GM12872 (cell line): ENCODE measurements around the gene IRS1.

Experiments used
- TF ChIP-seq, protein P1 (sequence below): IDR thresholded peaks from 3 replicates; pipeline ENCODE4 v1.5.1; 2011; ENCODE audit warnings: low read depth, mild to moderate bottlenecking, low read length, moderate library complexity; ENCODE audit not compliant: insufficient read depth

Gene IRS1

DNA sequence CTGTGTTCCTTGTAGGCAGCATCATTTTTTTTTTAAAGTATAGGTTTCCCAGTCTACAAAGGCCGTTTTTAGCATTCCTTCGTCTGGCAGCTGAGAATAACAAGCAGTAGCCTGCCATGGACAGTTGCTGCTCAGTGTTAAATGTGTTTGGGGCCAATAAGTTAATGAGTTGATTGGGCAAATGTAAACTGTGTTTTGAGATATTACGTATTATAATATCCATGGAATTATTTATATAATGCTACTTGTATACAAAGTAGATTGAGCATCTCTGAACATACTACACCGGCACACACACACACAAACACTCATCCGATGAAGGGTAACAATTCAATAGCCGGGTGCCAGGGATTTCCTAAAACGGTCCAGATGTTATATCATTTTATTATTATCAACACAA lies 97.2 kb downstream of the IRS1 start:
- TF ChIP-seq, protein P1, sequence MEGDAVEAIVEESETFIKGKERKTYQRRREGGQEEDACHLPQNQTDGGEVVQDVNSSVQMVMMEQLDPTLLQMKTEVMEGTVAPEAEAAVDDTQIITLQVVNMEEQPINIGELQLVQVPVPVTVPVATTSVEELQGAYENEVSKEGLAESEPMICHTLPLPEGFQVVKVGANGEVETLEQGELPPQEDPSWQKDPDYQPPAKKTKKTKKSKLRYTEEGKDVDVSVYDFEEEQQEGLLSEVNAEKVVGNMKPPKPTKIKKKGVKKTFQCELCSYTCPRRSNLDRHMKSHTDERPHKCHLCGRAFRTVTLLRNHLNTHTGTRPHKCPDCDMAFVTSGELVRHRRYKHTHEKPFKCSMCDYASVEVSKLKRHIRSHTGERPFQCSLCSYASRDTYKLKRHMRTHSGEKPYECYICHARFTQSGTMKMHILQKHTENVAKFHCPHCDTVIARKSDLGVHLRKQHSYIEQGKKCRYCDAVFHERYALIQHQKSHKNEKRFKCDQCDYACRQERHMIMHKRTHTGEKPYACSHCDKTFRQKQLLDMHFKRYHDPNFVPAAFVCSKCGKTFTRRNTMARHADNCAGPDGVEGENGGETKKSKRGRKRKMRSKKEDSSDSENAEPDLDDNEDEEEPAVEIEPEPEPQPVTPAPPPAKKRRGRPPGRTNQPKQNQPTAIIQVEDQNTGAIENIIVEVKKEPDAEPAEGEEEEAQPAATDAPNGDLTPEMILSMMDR = no peak

DNA sequence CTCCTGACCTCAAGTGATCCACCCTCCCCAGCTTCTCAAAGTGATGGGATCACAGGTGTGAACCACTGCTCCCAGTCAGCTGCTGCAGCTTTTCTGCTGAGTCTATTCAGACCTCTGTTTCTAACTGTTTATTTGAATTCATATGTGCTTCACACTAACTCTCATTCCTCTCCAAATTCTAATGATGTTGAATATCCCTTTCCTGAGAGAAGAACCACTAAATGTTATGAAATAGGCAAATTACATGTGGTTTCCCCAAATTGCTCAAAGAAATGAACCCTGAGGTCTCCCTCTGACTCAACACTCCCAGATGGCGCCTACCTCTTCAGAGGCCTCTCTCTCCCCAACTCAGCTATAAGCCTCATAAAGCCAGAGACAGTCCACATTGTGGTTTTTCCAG lies 98.6 kb downstream of the IRS1 start:
- TF ChIP-seq, protein P1 = no peak

DNA sequence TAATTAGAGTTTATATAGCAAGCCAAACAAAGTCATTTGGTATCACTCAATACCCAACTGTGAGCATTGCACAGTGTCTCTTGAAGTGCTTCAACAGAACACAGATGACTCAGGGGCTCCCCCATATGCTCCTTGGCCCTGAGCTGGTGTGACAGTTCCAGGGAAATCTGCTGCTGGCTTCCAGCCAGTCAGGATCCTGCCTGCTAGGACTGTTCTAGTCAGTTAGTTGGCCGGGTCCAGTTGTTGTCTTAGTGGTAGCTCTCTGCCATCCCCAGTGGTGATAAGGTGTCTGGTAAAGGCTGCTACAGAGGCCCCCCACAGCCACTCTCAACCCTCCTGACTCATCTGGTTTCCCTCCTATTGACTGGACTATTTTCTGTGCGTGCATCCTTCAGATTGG lies 100.3 kb downstream of the IRS1 start:
- TF ChIP-seq, protein P1 = no peak

DNA sequence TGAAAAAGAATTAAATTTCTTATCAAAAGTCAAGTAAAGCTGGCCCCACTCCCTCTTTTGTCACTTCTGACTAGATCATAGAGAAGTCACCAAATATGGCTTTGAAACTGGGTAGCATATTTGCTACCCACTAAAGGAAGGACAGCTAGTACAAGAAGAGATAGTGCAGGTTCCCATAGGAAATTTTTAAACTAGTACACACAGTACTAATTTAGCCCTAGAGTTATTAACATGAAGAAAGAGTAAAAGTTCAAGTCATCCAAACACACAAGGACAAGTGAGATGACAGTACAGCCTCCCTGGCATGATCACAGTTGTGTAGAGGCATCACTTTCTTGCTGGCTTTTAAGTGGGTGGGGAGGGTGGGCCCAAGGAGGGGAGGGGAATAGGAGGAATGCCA lies 100.9 kb downstream of the IRS1 start:
- TF ChIP-seq, protein P1 = no peak

DNA sequence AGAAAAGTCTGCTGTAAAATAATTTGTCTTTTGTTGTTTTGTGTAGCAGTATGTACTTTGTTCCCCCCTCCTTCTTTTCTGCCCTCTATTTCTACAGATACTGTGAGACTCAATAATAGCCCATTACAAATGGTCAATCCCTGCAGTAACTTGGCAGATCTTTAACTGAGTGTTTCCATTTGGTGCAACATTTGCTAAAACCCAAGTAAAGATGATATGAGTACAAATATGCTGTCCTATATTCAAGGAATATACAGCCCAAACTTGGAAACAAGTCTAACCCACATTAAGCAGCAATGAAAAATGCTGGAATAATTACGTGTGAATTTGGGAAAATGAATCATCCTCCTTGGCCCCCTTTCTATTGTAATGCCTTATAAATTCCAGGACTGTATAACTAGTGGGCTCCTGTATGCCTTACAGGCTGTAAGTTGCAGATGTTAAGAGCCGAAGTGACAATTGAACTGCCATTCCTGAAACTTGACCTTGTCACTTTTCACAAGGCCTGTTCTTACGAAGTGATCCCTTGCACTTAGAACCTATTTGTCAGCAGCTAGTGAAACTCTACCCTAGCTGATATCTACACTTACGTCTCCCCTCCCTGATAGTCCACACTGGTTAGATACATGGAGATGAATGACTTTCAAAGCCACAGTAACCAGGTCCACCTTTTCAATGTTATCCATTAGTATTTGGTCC lies 104.9 kb downstream of the IRS1 start:
- TF ChIP-seq, protein P1 = no peak

DNA sequence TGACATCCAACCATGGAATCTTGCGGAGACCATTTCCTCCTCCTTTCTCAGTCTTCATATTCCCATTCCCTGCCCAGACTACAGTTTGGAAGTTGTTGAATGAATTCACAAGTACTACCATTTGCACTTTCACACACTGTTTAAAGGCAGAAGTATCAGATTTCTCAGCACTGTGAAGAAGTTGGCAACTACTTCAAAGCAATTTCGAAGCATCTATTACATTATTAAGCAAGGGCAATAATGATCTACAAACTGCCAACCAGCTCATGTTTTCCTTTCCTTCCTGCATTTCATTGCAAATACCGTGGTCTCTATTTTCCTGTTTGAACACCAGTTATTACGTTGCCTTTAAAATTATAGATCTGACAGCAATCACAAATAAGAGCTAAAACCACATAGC lies 105.5 kb downstream of the IRS1 start:
- TF ChIP-seq, protein P1 = no peak

DNA sequence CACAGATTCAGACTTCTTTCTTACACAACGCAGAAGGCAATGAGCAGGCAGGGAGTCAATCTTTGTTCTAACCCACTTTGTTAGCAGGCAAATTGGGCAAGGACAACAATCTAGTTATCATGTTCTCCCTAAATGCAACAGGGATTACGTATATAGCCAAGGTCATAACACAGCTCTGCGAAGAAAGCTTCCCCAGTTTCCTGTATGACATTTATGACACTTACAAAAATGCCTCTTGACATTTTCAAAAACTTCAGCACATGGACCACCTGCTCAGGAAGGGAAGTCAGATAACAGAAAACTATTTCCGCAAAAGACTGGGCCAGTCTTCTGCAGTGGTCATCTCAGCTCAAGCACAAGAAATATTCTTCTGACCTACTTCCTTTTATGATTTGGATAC lies 106.1 kb downstream of the IRS1 start:
- TF ChIP-seq, protein P1 = no peak
